ENCODE measurements around the gene SYNE4.
"Not testable (repeated sequence)": the region's sequence is repeated elsewhere in the genome, so short reads cannot be mapped to it uniquely, and the experiment has no call there.

SYNE4 gene

DNA sequence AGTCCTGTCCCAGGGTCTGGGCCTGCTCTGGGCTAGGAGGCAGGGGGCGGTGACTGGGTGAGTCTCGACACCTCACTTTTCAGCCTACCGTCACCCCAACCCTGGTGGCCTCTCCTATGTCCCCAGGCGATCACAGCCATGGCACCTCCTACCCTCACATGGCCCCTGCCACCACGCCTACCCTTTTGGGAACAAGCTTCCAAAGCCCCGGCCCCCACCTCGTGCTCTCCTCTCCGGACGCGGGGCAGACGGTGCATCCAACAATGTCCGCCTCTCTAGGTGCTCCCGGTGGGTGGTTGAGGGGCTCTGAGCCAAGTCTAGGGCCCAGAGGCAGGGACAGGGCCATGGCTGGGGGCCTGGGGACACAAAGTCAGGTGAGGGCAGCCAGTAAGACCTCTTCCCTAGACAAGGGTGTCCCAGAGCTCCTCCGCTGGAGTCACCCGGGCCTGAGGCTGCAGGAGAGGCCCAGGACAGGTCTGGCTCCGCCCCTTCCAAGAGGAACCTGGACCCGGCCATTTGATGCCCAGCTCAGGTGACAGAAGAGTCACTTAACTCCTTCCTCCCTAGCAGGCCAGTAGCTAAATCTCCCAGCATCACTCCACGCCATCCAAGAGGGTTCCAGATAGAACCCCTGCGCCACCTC is at the start of gene SYNE4:
TSS of gene SYNE4 (minus strand) at position 478 of the 643 bp plus-strand sequence. CDS start at position 346, 132 bp downstream.
- no peak for DNase-seq

GRCh38 chr19:36054733-36055686 is 46.4 kb upstream of the SYNE4 start, which contains the start of gene WDR62:
Gene WDR62, plus strand, starts transcription at chr19:36054897. Its CDS starts 75 bp downstream, at chr19:36054972.
- DNase-seq, result peak; percentile 98

- DNase-seq, result peak; percentile 100
Observed at GRCh38 chr19:36054119-36054732, 45.6 kb upstream of the SYNE4 start, which contains the start of gene THAP8. Gene THAP8, minus strand, starts transcription at chr19:36054285. Its CDS starts 68 bp downstream, at chr19:36054217.

DNA sequence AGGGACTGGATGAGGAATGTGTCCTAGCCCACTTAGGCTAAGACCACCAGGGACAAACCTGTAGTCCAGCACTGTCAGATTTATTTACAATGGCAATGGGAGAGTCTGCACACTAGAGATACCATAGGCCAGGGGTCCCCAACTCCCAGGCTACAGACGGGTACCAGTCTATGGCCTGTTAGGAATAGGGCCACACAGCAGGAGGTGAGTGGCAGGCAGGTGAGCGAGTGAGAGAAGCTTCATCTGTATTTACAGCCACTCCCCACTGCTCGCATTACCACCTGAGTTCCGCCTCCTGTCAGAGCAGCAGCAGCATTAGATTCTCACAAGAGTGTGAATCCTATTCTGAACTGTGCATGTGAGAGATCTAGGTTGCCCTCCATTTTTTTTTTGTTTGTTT is 43.0 kb upstream of the SYNE4 start:
- no peak for DNase-seq

GRCh38 chr19:36051236-36051635 is 42.6 kb upstream of the SYNE4 start:
- no peak for DNase-seq

- no peak for DNase-seq
Observed at GRCh38 chr19:36049080-36049698, 40.6 kb upstream of the SYNE4 start.

DNA sequence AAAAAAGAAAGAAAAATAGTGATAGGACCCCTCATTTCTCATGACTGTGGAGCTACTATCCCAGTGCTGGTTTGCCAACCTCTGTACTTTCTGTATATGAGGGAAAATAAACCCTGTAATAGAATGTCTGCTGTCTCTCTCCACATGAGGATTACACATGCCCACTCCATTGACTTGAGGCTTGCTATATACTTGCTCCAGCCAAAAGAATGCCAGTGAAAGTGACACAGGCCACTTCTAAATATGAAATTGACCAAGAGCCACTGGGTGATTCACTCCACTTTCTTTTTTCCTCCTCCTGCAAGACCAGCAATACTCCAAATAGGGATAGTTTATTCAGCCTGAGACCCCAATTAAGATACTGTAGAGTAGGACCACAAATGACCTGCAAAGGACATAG is 39.2 kb upstream of the SYNE4 start:
- DNase-seq, result no peak

- no peak for DNase-seq
Observed at GRCh38 chr19:36046443-36047050, 37.9 kb upstream of the SYNE4 start.

GRCh38 chr19:36043952-36044351 is 35.3 kb upstream of the SYNE4 start:
- DNase-seq, result no peak

DNA sequence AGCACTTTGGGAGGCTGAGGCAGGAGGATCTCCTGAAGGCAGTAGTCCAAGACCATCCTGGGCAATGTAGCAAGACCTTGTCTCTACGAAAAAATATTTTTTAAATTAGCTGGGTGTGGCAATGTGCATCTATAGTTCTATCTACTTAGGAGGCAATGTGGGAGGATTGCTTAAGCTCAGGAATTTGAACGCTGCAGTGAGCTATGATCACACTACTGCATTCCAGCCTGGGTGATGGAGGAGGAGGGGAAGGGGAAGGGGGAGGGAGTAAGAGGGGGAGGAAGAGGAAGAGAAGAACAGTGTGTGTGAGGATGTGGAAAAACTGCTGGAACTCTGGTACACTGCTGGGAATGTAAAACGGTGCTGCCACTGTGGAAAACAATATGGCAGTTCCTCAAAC is 33.2 kb upstream of the SYNE4 start:
- DNase-seq, result no peak

DNA sequence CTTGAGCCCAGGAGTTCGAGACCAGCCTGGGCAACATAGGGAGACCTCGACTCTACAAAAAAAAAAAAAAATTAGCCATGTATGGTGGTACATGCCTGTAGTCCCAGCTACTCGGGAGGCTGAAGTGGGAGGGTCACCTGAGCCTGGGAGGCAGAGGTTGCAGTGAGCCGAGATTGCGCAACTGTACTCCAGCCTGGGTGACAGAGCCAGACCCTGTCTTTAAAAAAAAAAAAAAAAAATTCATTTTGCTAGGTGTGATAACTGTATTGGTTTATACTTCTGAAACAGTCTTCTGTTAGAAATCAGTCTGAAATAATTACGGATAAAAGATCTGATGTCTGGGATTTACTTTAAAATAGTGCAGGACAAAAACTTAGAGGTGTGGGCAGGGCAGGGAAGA is 32.5 kb upstream of the SYNE4 start:
- DNase-seq, result not testable (repeated sequence)

- no peak for DNase-seq
Observed at GRCh38 chr19:36040495-36040894, 31.9 kb upstream of the SYNE4 start.

- peak; percentile 65 for DNase-seq
Observed at GRCh38 chr19:36032251-36033104, 23.9 kb upstream of the SYNE4 start, which contains the start of gene CLIP3. Gene CLIP3, minus strand, starts transcription at chr19:36032873. Its CDS starts 516 bp downstream, at chr19:36032357.

DNA sequence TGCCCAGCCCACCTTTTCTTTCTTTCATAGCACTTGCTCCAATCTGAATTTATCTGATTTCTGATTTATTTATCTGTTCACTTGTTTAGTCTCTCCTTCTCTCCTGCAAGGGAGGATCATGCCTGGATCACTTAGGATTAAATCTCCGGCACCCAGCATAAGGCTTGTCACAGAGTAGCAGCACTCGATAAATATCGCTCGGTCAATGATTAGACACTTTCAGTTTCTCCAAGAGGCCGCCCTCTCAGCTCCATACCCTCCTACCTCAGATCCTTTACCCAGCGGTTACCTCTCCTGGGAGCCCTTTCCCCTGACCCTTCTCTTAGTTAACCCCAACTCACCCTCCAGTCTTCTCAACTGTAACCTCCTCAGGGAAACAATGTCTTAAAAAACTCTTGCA is 22.7 kb upstream of the SYNE4 start:
- no peak for DNase-seq

GRCh38 chr19:36030264-36031148 is 21.9 kb upstream of the SYNE4 start:
- DNase-seq, result no peak

DNA sequence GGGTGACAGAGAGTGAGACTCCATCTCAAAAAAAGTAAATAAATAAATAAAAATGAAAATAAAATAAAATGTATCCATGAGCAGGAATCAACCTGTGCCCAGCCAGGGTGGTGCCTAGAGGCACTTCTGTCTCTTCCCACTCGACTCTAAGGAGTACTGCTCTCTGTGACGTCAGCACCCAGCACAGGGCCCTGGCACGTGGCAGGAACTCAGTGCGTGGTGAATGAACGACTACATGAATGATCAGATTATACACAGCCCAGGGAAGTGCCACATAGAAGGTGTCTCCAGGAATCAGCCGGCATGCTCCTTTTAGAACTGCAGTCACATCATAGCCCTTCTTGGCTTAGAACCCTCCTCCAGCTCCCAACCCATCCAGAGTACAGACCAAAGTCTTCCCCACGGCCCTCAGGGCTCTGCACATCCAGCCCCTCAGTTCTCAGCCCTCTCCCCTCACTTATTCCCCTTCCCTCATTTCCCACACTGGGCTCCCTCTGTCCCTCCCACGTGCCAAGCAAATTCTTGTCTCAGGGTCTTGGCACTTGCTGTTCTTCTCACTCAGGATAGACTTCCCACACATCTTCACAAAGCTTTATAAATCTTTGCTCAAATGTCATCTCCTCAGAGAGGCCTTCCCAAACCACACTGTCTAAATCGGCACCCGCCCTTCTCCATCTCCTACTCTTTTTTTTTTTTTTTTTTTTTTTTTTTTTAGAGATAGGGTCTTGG is 19.9 kb upstream of the SYNE4 start:
- DNase-seq, result no peak

GRCh38 chr19:36027696-36028095 is 19.1 kb upstream of the SYNE4 start:
- no peak for DNase-seq

GRCh38 chr19:36026091-36026876 is 17.7 kb upstream of the SYNE4 start:
- no peak for DNase-seq

DNA sequence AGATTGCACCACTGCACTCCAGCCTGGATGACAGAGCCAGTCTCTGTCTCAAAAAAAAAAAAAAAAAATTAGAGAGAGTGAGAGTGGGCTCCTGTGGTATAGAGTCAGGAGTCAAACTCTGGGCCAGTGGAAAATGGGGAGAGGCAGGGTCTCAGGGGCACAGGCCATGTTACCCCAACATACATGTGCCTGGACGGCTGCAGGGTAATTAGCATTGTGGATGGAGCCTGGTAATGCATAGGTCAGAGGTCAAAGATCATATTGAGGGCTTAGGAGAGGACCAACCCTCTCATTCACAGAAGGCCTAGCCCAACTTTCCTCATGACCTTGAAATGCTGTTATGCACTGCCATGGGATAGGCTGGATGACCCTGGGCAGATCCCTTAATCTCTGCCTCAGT is 16.9 kb upstream of the SYNE4 start:
- DNase-seq, result no peak

Measured in hematopoietic multipotent progenitor cell treated with erythropoietin and hydrocortisone succinate and interleukin-3 and kit ligand, for 4 days (in vitro differentiated cells).